Measurements from ENCODE around the gene LAPTM5.

The LAPTM5 gene

GRCh38 chr1:30755334-30755733 lies 2.2 kb downstream of the LAPTM5 start:
- DNase-seq = no peak

DNA sequence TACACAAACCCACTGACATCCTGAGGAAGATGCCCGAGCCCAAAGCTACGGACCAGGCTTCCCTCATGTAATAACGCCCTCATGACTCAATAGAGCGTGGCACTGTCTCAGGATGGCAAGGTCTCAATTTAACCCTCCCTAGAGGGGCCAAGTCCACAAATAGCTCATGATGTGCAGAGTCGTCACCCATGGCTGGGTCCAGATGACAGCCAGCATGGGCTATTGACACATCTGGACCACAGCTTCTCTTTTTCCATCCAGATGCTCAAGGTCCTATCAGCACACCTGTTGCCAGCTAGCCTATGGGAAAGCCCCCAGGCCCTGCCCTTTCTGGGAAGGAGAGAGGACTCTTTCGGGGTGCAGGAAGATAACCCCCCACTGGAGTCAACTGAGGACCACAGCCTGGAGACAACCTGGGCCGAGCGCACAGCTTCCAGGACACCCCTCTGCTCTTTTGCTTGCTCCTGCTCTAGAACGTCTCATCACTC lies 2.8 kb downstream of the LAPTM5 start:
- DNase-seq = no peak

GRCh38 chr1:30753660-30754123 lies 3.9 kb downstream of the LAPTM5 start:
- no peak for DNase-seq

DNA sequence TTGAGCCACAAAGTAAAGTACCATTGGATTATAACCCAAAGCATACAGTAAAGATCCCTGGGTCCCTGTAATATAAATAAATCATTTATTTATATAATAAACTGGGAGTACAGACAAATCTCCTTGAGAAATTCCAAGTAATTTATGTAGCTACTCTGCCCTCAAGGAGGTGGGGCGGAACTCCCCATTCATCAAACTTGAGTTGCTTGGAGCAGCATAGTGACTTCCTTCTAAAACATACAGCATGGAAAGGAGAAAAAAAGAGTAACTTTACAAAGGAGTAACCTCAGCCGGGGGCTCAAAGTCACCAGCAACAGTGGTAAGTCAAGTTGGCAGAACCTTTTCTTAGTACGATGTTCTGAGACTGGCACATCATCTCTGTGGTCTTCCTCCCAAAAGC lies 4.5 kb downstream of the LAPTM5 start:
- no peak for DNase-seq

GRCh38 chr1:30752651-30752908 lies 5.0 kb downstream of the LAPTM5 start:
- DNase-seq = no peak

DNA sequence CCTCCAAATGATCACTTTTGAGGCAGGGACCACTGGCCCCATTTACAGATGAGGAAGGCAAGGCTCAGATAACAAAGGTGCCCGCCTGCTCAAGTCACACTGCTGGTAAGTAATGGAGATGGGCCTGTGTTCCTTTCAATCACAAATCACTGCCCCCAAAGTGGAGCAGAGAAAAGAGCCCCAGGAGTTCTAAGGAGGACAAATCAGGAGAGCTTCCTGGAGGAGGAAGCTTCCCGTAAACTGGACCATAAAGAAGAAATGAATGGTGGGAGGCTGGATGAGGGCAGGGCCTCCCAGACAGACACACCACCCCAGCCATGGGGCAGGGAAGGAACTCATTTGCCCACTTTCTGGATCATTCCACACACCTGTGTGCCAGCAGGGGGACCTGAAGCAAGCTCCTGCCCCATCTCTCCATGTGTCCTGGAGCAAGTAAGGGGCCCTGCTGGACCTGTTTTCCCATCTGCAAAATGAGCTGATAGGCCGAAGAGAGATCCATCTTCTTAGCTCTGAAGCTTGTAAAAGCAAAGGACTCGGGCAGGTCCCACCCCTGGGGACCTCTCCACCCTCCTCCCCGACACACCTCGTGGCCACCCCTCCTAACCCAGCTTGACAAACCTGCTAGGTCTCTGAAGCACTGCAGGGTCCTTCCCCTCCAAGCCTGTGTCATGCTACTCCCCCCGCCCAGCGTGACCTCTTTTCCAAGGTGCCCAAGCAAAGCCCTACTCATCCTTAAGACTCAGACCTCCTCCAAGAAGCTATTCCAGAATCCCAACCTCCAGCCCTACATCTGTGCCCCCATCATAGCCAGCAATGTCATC lies 5.5 kb downstream of the LAPTM5 start:
- DNase-seq = no peak

GRCh38 chr1:30750731-30751291 lies 6.8 kb downstream of the LAPTM5 start:
- no peak for DNase-seq

GRCh38 chr1:30749691-30750583 lies 7.6 kb downstream of the LAPTM5 start:
- peak; percentile 37 to 60 for DNase-seq

- DNase-seq = peak; percentile 16 to 58
These were observed 8.7 kb downstream of the LAPTM5 start for GRCh38 chr1:30748699-30749401.

DNA sequence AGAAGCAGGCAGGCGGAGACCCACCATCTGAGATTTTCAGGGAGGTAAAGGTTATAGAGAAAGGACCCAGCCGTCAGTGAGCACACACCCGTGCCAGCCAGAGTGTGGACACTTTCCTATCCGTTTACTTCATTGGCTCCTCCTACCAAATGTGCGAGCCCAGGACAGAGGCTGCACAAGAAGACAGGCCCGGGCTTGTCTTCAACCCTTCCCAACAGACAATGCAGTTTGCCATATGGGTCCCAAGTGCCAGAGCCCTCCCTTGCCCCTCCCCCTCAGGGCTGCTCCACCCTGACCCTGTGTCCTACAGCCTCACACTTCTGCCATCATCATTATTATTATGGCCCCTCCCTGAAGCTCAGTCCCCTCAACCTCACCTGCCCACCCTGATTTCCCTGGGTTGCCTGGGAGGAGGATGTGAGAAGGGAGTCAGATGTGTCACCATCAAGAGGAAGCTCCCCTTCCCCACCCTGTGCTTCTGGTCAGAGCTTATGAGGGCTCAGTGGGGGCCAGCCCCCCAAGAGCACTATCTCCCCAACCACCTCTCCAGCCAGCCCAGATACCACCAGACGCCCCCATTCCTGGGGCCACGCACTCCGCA lies 9.4 kb downstream of the LAPTM5 start:
- peak; percentile 92 to 97 for DNase-seq

DNA sequence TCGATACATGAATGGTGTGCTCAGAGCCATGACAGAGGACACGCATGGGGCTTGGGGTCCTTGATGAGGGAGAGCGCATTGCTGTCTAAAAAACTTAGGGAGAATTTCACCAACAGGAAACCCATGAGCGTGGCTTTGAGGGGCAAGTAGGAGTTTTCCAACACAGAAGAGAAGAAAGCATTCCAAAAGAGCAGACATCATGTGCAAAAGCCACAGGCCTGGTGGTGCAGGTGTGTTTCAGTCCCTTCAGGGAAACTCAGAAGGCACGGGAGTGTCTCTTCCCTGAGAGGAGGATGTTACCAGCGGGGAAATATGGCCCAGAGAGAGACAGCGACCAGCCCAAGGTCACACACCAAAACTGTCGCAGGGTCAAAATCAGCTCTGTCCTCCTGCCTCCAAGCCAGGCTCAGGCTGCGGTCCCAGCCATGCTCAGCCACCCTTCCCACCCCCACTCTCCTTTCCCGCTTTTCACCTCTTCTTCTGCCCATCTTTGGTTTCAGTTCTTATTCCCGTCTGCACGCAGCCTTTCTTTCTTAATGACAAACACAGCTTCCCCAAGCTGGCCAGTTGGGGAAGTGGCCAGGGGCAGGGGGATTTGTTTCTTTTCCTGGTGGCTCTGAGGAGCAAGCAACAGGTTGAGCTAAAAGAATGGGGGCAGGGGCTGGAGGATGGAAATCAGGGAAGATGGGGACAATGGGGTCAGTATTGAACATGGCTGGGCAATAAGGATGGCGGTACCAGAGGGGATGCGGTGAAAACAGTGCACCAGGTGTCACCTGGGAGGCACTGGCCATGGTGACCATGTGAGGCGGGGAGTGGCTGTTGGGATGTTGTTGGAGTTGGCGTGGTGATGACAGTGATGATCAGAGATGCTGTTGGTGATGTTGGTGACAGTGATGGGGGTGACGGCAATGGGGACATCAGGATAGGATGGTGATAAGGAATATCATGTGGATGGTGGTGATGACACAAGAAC lies 10.3 kb downstream of the LAPTM5 start:
- no peak for DNase-seq

GRCh38 chr1:30746212-30747032 lies 11.2 kb downstream of the LAPTM5 start:
- DNase-seq = no peak

DNA sequence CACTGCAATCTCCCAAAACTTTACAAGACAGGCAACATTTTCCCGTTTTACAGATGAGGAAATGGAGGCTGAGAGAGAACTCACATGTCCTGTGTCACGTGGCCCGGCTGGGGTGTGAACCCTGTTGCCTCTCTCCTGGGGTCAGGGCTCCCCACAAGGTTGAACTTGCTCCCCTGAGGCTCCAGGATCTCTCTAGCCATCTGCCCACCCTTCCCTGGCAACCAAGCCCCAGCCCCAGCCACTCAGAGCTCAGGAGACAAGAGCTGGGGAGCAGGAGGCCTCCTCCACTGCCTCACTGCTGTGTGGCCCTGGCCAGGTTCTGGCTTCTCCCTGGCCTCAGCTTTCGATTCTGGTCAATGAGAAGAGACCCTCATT lies 11.8 kb downstream of the LAPTM5 start:
- DNase-seq = no peak

- DNase-seq = peak in 1 of 2 experiments; percentile 49
These were observed 12.3 kb downstream of the LAPTM5 start for GRCh38 chr1:30745156-30745833.

GRCh38 chr1:30744060-30744756 lies 13.4 kb downstream of the LAPTM5 start:
- no peak for DNase-seq

DNA sequence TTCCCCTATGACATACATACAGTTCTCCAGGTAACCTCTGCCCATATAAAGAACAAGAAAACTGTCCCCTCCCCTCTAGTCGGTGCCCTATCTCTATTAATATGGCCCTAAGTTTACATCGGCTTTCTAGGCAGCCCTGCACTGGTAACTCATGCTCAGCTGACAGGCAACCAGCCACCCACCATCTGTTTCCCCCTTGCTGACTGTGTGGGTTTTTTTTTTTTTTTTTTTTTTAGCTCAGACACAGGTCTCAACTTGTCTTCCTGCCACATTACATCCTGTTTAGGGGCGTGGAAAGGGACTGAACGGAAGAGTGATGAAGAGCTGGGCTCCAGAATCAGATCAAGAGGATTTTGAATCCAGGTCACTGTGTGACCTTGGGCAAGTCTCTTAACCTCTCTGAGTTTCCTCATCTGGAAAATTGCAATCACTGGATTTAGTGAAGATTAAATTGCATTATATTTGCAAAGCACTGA lies 14.0 kb downstream of the LAPTM5 start:
- peak; percentile 38 to 46 for DNase-seq

DNA sequence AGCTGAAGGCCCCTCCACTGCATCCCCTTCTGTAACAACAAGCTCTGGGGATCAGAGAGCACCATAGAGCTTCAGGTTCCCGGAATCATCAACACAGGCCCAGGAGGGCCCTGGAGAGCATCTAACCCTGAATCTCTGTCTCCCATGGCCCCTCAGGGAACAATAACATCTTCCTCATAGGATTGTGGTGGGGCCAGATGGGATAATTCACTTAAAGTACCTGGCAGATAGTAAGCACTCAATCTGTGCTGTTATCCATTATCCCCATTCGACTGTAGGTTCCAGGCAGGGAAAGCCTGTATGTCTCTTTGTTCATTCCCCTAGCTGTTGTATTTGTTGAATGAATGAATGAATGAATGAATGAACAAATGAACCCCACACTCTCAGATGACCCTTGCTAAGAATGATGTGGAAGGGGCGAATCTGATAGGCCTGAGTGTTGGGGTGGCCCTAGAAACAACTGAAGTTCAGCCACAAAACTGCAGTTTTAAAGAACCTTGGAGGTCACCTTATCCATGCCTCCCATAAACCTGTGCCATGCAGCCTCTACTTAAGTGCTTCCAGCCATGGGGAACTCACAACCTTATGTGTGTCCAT lies 14.5 kb downstream of the LAPTM5 start:
- DNase-seq = no peak

- DNase-seq = no peak
These were observed 15.1 kb downstream of the LAPTM5 start for GRCh38 chr1:30742300-30742962.

Data from NCI-H526 (cell line).